ELR (cell line): ENCODE measurements around the gene PARD3B.

Experiments
- DNase-seq: peaks from one replicate; pipeline ENCODE4 v3.0.0-alpha.2; 2015; ENCODE audit warnings: low read depth

PARD3B gene

GRCh38 chr2:204897561-204897960, 352.3 kb downstream of the PARD3B start:
- DNase-seq: no peak

- no peak for DNase-seq
These were observed 353.8 kb downstream of the PARD3B start for GRCh38 chr2:204898928-204899640.

- DNase-seq: no peak
These were observed 354.7 kb downstream of the PARD3B start for GRCh38 chr2:204899983-204900382.

GRCh38 chr2:204900487-204900886, 355.2 kb downstream of the PARD3B start:
- no peak for DNase-seq

GRCh38 chr2:204900910-204901309, 355.6 kb downstream of the PARD3B start:
- DNase-seq: no peak

- DNase-seq: no peak
These were observed 356.3 kb downstream of the PARD3B start for GRCh38 chr2:204901591-204901990.

GRCh38 chr2:204909791-204910190, 364.5 kb downstream of the PARD3B start:
- peak; percentile 15 for DNase-seq

- no peak for DNase-seq
These were observed 368.0 kb downstream of the PARD3B start for GRCh38 chr2:204913312-204913711.

GRCh38 chr2:204913854-204914464, 368.7 kb downstream of the PARD3B start:
- DNase-seq: no peak

- DNase-seq: no peak
These were observed 369.4 kb downstream of the PARD3B start for GRCh38 chr2:204914708-204915107.

- no peak for DNase-seq
These were observed 371.9 kb downstream of the PARD3B start for GRCh38 chr2:204917089-204917701.

- no peak for DNase-seq
These were observed 375.5 kb downstream of the PARD3B start for GRCh38 chr2:204920776-204921175.

- DNase-seq: no peak
These were observed 378.7 kb downstream of the PARD3B start for GRCh38 chr2:204923957-204924356.

- DNase-seq: no peak
These were observed 386.3 kb downstream of the PARD3B start for GRCh38 chr2:204931562-204931961.

GRCh38 chr2:204933735-204934374, 388.6 kb downstream of the PARD3B start:
- no peak for DNase-seq

GRCh38 chr2:204944927-204945326, 399.7 kb downstream of the PARD3B start:
- DNase-seq: no peak

- no peak for DNase-seq
These were observed 400.1 kb downstream of the PARD3B start for GRCh38 chr2:204945376-204945775.

- no peak for DNase-seq
These were observed 401.6 kb downstream of the PARD3B start for GRCh38 chr2:204946892-204947291.

- DNase-seq: no peak
These were observed 402.1 kb downstream of the PARD3B start for GRCh38 chr2:204947405-204947804.

GRCh38 chr2:204948024-204948763, 402.9 kb downstream of the PARD3B start:
- no peak for DNase-seq

- DNase-seq: no peak
These were observed 403.5 kb downstream of the PARD3B start for GRCh38 chr2:204948822-204949221.

GRCh38 chr2:204950695-204951346, 405.5 kb downstream of the PARD3B start:
- DNase-seq: peak; percentile 36
